HEK293 (cell line): Measurements from ENCODE around the gene FHIP1B.

ENCODE experiments used
- CTCF ChIA-PET: fragments of 350-600 bp; formaldehyde crosslinking; extraction: SDS; loops from one replicate; lab custom pipeline; 2021; ENCODE audit warnings: antibody characterized with exemption; lab: Yijun Ruan, JAX
- POLR2A ChIA-PET: fragments of 300-600 bp; formaldehyde crosslinking; extraction: SDS; loops from one replicate; lab custom pipeline; 2020; ENCODE audit warnings: antibody characterized with exemption, inconsistent platforms; lab: Yijun Ruan, JAX
- H3K27ac ChIP-seq: fragments of 200-500 bp; sonication (Bioruptor generic); 2 replicates; pipeline ENCODE4 v1.5.1; 2014; ENCODE audit warnings: low read depth, low read length, control low read depth, inconsistent platforms; ENCODE audit errors: extremely low read depth
- H3K36me3 ChIP-seq, 2 experiments: fragments of 200-500 bp in 1 of 2; sonication (Bioruptor generic) in 1 of 2; 1 replicate in 1 of 2; 2 replicates in 1 of 2; pipeline ENCODE4 v1.5.1; 2014 to 2017; ENCODE audit warnings: inconsistent platforms in 2 of 2, low read length in 2 of 2; ENCODE audit not compliant: control insufficient read depth in 2 of 2, insufficient read depth in 1 of 2
- H3K4me1 ChIP-seq: fragments of 200-500 bp; sonication (Bioruptor generic); 2 replicates; pipeline ENCODE4 v1.5.1; 2014; ENCODE audit warnings: mild to moderate bottlenecking, low read length, inconsistent platforms; ENCODE audit not compliant: control insufficient read depth, insufficient read depth
- H3K4me3 ChIP-seq: 2 replicates; pipeline ENCODE4 v1.5.1; 2011; ENCODE audit warnings: low read depth, mild to moderate bottlenecking, control low read depth, low read length, moderate library complexity
- H3K9me3 ChIP-seq: fragments of 200-500 bp; sonication (Bioruptor generic); 2 replicates; pipeline ENCODE4 v1.5.1; 2014; ENCODE audit warnings: low read depth, low read length, inconsistent platforms; ENCODE audit not compliant: control insufficient read depth, insufficient read depth
- EGR2 ChIP-seq: fragments of 450-650 bp; formaldehyde crosslinking; IDR thresholded peaks from 2 replicates; pipeline ENCODE4 v1.5.1; 2016; ENCODE audit warnings: low read depth, missing biosample characterization, missing genetic modification characterization
- HOXC10 ChIP-seq: sonication (generic); formaldehyde crosslinking; IDR thresholded peaks from 2 replicates; pipeline ENCODE4 v1.8.1; 2023; ENCODE audit warnings: mild to moderate bottlenecking, missing genetic modification reagents
- KLF1 ChIP-seq: fragments of 450-650 bp; formaldehyde crosslinking; IDR thresholded peaks from 2 replicates; pipeline ENCODE4 v1.5.1; 2016; ENCODE audit warnings: missing biosample characterization, missing genetic modification characterization
- KLF8 ChIP-seq: fragments of 450-650 bp; formaldehyde crosslinking; IDR thresholded peaks from 2 replicates; pipeline ENCODE4 v1.5.1; 2016; ENCODE audit warnings: missing biosample characterization, missing genetic modification characterization
- ZBTB44 ChIP-seq: fragments of 450-650 bp; IDR thresholded peaks from 2 replicates; pipeline ENCODE4 v1.5.1; 2018; ENCODE audit warnings: missing biosample characterization, mild to moderate bottlenecking, missing genetic modification characterization
- ZNF623 ChIP-seq: fragments of 450-650 bp; formaldehyde crosslinking; IDR thresholded peaks from 2 replicates; pipeline ENCODE4 v1.5.1; 2016; ENCODE audit warnings: missing biosample characterization, missing genetic modification characterization
- ZNF639 ChIP-seq: fragments of 450-650 bp; formaldehyde crosslinking; IDR thresholded peaks from 2 replicates; pipeline ENCODE4 v1.5.1; 2016; ENCODE audit warnings: missing biosample characterization, missing genetic modification characterization
- ZNF664 ChIP-seq: fragments of 450-650 bp; formaldehyde crosslinking; IDR thresholded peaks from 2 replicates; pipeline ENCODE4 v1.5.1; 2016; ENCODE audit warnings: missing biosample characterization, missing genetic modification characterization
- ZNF677 ChIP-seq: fragments of 450-650 bp; IDR thresholded peaks from 2 replicates; pipeline ENCODE4 v1.5.0; 2018; ENCODE audit warnings: missing biosample characterization, mild to moderate bottlenecking, missing genetic modification characterization, moderate library complexity
- ZNF768 ChIP-seq: fragments of 450-650 bp; formaldehyde crosslinking; IDR thresholded peaks from 2 replicates; pipeline ENCODE4 v1.5.1; 2018; ENCODE audit warnings: missing biosample characterization, mild to moderate bottlenecking, missing genetic modification characterization

The FHIP1B gene

GRCh38 chr11:6199174-6199810 lies 35.1 kb downstream of the FHIP1B start, which contains the start of gene OR52W1:
OR52W1 (plus strand) TSS chr11:6199224; CDS start chr11:6199224, 0 bp downstream.
- H3K4me1 ChIP-seq = no peaks in the 10 kb centered on the region
- no peak within 1 kb of the TSS for H3K4me3 ChIP-seq
- TF ChIP-seq ZBTB44 (tag by site-specific recombination) (no peak), ZNF768 (tag by site-specific recombination) (no peak), ZNF639 (tag by site-specific recombination) (no peak), HOXC10 (CRISPR knock-in tag) (no peak), KLF8 (tag by site-specific recombination) (no peak)
- H3K36me3 ChIP-seq = no peaks in the 10 kb centered on the region
- H3K9me3 ChIP-seq = no peaks in the 10 kb centered on the region
- ChIA-PET POLR2A (no interaction called here), CTCF (interaction anchor here (1.5 kb wide), 1 partner anchor 176 kb away, joined by 3 read pairs; no protein-coding TSS in a partner anchor)
- no peak within 1 kb of the TSS for H3K27ac ChIP-seq

- ChIA-PET CTCF (interaction anchor here (0.6 to 1.5 kb wide), 2 partner anchors 61 to 174 kb away, joined by 3 read pairs; no protein-coding TSS in a partner anchor), POLR2A (no interaction called here)
- H3K36me3 ChIP-seq = no peaks in the 10 kb centered on the region
- no peaks in the 10 kb centered on the region for H3K9me3 ChIP-seq
- H3K27ac ChIP-seq = no peak overlapping the region
- H3K4me3 ChIP-seq = no peak overlapping the region
- no peak for TF ChIP-seq ZNF664
- H3K4me1 ChIP-seq = no peaks in the 10 kb centered on the region
These were observed 36.8 kb downstream of the FHIP1B start for GRCh38 chr11:6197466-6198200.

GRCh38 chr11:6196396-6196795 lies 38.0 kb downstream of the FHIP1B start:
- Histone ChIP-seq H3K27ac (no peak overlapping the region), H3K4me1 (no peaks in the 10 kb centered on the region), H3K9me3 (no peaks in the 10 kb centered on the region), H3K36me3 (no peaks in the 10 kb centered on the region)
- CTCF ChIA-PET = interaction anchor here (0.8 kb wide), 1 partner anchor 31 kb away, joined by 3 read pairs; no protein-coding TSS in a partner anchor
- POLR2A ChIA-PET = no interaction called here
- TF ChIP-seq ZNF677 (tag by site-specific recombination) (no peak), EGR2 (tag by site-specific recombination) (no peak)
- TF ChIP-seq, all 188 proteins: peak for 0
- H3K4me3 ChIP-seq = no peak overlapping the region

GRCh38 chr11:6194065-6194581 lies 40.3 kb downstream of the FHIP1B start:
- no peak overlapping the region for H3K27ac ChIP-seq
- TF ChIP-seq KLF1 (no peak), ZNF623 (no peak)
- POLR2A ChIA-PET = no interaction called here
- no peaks in the 10 kb centered on the region for H3K36me3 ChIP-seq
- no peak overlapping the region for H3K4me3 ChIP-seq
- CTCF ChIA-PET = no interaction called here
- H3K4me1 ChIP-seq = no peaks in the 10 kb centered on the region
- no peaks in the 10 kb centered on the region for H3K9me3 ChIP-seq
